SK-N-SH (cell line): ENCODE results near the gene GNG12. TPM values are rescaled to one million over a fixed set of nuclear protein-coding genes. Genes with fewer than 3 reads are reported as not detected.

Experiments
- CTCF ChIA-PET: fragments of 300-600, 350-600 bp; formaldehyde crosslinking; extraction: SDS; loops from one replicate; lab custom pipeline; 2021; lab: Yijun Ruan, JAX
- POLR2A ChIA-PET: fragments of 350-600 bp; sonication (Branson Sonifier 250); formaldehyde crosslinking; extraction: SDS; loops from one replicate; lab custom pipeline; 2020; ENCODE audit warnings: antibody characterized with exemption, inconsistent platforms; lab: Yijun Ruan, JAX
- DNase-seq: peaks from one replicate; pipeline ENCODE4 v3.0.0; 2012
- H2AFZ ChIP-seq: fragments of 200-600 bp; sonication (generic); 2 replicates; pipeline ENCODE4 v1.8.1; 2016; ENCODE audit warnings: antibody characterized with exemption, mild to moderate bottlenecking, low read depth
- H3F3A ChIP-seq: fragments of 200-600 bp; sonication (generic); replicated peaks from 2 replicates; pipeline ENCODE3; 2016; ENCODE audit warnings: antibody characterized with exemption, mild to moderate bottlenecking; ENCODE audit not compliant: insufficient read depth
- H3K27ac ChIP-seq, 2 experiments: fragments of 200-500 bp in 1 of 2; fragments of 200-600 bp in 1 of 2; sonication (Bioruptor generic) in 1 of 2; sonication (generic), shearing (Covaris generic) in 1 of 2; 2 replicates each; pipeline versions ENCODE4 v1.5.1 to v1.6.1; 2014 to 2016; ENCODE audit warnings: low read depth in 2 of 2, inconsistent platforms in 1 of 2, low read length in 1 of 2, mild to moderate bottlenecking in 1 of 2, mixed read lengths in 1 of 2
- H3K27me3 ChIP-seq: fragments of 200-600 bp; sonication (generic), shearing (Covaris generic); 2 replicates; pipeline ENCODE4 v1.6.1; 2016; ENCODE audit warnings: mixed run types; ENCODE audit not compliant: insufficient read depth
- H3K36me3 ChIP-seq, 2 experiments: fragments of 200-500 bp in 1 of 2; fragments of 200-600 bp in 1 of 2; sonication (Bioruptor generic) in 1 of 2; sonication (generic) in 1 of 2; replicated peaks in 1 of 2; 2 replicates each; pipeline versions ENCODE3 to v1.5.1; 2014 to 2016; ENCODE audit warnings: low read length in 1 of 2, mild to moderate bottlenecking in 1 of 2; ENCODE audit not compliant: insufficient read depth in 2 of 2, control insufficient read depth in 1 of 2
- H3K4me1 ChIP-seq, 2 experiments: fragments of 200-500 bp in 1 of 2; fragments of 200-600 bp in 1 of 2; sonication (Bioruptor generic) in 1 of 2; sonication (generic), shearing (Covaris generic) in 1 of 2; 2 replicates each; pipeline versions ENCODE4 v1.5.1 to v1.6.1; 2014 to 2016; ENCODE audit warnings: low read depth in 1 of 2, low read length in 1 of 2, mixed run types in 1 of 2; ENCODE audit not compliant: insufficient read depth in 2 of 2, control insufficient read depth in 1 of 2
- H3K4me2 ChIP-seq: fragments of 200-600 bp; sonication (generic), shearing (Covaris generic); 2 replicates; pipeline ENCODE4 v1.6.1; 2017; ENCODE audit warnings: mixed run types
- H3K4me3 ChIP-seq, 2 experiments: fragments of 200-500 bp in 1 of 2; fragments of 200-600 bp in 1 of 2; sonication (Bioruptor generic) in 1 of 2; sonication (generic), shearing (Covaris generic) in 1 of 2; 2 replicates each; pipeline versions ENCODE4 v1.5.1 to v1.8.1; 2014 to 2016; ENCODE audit warnings: low read depth in 2 of 2, inconsistent platforms in 1 of 2, low read length in 1 of 2, mild to moderate bottlenecking in 1 of 2, mixed read lengths in 1 of 2, moderate library complexity in 1 of 2
- H3K79me2 ChIP-seq: fragments of 200-600 bp; sonication (generic); 2 replicates; pipeline ENCODE4 v1.8.1; 2017; ENCODE audit warnings: mild to moderate bottlenecking; ENCODE audit not compliant: insufficient read depth
- H3K9ac ChIP-seq: fragments of 200-600 bp; sonication (generic); 2 replicates; pipeline ENCODE4 v1.6.1; 2017; ENCODE audit warnings: mixed run types
- H3K9me2 ChIP-seq: fragments of 200-600 bp; sonication (generic); 2 replicates; pipeline ENCODE4 v1.6.1; 2017; ENCODE audit warnings: mixed run types
- H3K9me3 ChIP-seq: fragments of 200-600 bp; sonication (generic); 2 replicates; pipeline ENCODE4 v1.6.1; 2017; ENCODE audit warnings: mixed run types, mild to moderate bottlenecking, moderate library complexity
- H4K20me1 ChIP-seq: fragments of 200-600 bp; sonication (generic); 2 replicates; pipeline ENCODE4 v1.6.1; 2017; ENCODE audit warnings: mild to moderate bottlenecking, mixed run types; ENCODE audit not compliant: insufficient read depth
- EP300 ChIP-seq, 2 experiments: IDR thresholded peaks; 2 replicates each; pipeline versions ENCODE4 v1.4.0 to v1.6.1; 2012; ENCODE audit warnings: borderline replicate concordance in 1 of 2, low read depth in 1 of 2, low read length in 1 of 2
- EZH2phosphoT487 ChIP-seq: fragments of 200-600 bp; sonication (generic); IDR thresholded peaks from 2 replicates; pipeline ENCODE4 v1.6.1; 2017; ENCODE audit warnings: low read depth, mixed run types, mild to moderate bottlenecking, antibody characterized with exemption, moderate library complexity, borderline replicate concordance
- FOSL2 ChIP-seq: IDR thresholded peaks from 2 replicates; pipeline ENCODE4 v1.4.0; 2012; ENCODE audit warnings: low read depth, mild to moderate bottlenecking, moderate library complexity, borderline replicate concordance
- FOXJ3 ChIP-seq: sonication (generic); formaldehyde crosslinking; IDR thresholded peaks from 2 replicates; pipeline ENCODE4 v1.5.1; 2020; ENCODE audit warnings: mild to moderate bottlenecking, missing genetic modification reagents
- FOXM1 ChIP-seq: IDR thresholded peaks from 2 replicates; pipeline ENCODE4 v1.4.0; 2012; ENCODE audit warnings: low read depth, mild to moderate bottlenecking
- JUND ChIP-seq: IDR thresholded peaks from 2 replicates; pipeline ENCODE4 v1.4.0; 2012
- MEF2A ChIP-seq: IDR thresholded peaks from 2 replicates; pipeline ENCODE4 v1.4.0; 2012; ENCODE audit warnings: low read depth, borderline replicate concordance
- MXI1 ChIP-seq: IDR thresholded peaks from 2 replicates; pipeline ENCODE4 v1.6.1; 2012; ENCODE audit warnings: mild to moderate bottlenecking, low read depth, low read length, improper control_type of control experiment
- NFIC ChIP-seq: IDR thresholded peaks from 2 replicates; pipeline ENCODE4 v1.4.0; 2012; ENCODE audit warnings: borderline replicate concordance
- NRF1 ChIP-seq: IDR thresholded peaks from 2 replicates; pipeline ENCODE4 v1.6.1; 2012; ENCODE audit warnings: low read depth, mild to moderate bottlenecking, low read length
- PBX3 ChIP-seq: IDR thresholded peaks from 2 replicates; pipeline ENCODE4; 2012
- RAD21 ChIP-seq: IDR thresholded peaks from 2 replicates; pipeline ENCODE4 v1.6.1; 2012; ENCODE audit warnings: mild to moderate bottlenecking, low read length
- RCOR1 ChIP-seq: fragments of 150-350 bp; IDR thresholded peaks from 2 replicates; pipeline ENCODE4 v1.6.1; 2017; ENCODE audit warnings: antibody characterized with exemption, low read length
- TCF12 ChIP-seq: IDR thresholded peaks from 2 replicates; pipeline ENCODE4 v1.4.0; 2012
- USF1 ChIP-seq: IDR thresholded peaks from 2 replicates; pipeline ENCODE4 v1.4.0; 2012; ENCODE audit warnings: low read depth, borderline replicate concordance
- USF2 ChIP-seq: fragments of 150-350 bp; IDR thresholded peaks from 2 replicates; pipeline ENCODE4 v1.6.1; 2017; ENCODE audit warnings: antibody characterized with exemption, low read length, low read depth, borderline replicate concordance
- ZBTB33 ChIP-seq: IDR thresholded peaks from 2 replicates; pipeline ENCODE4 v1.4.0; 2012; ENCODE audit warnings: low read depth, borderline replicate concordance
- WGBS: methylation state at CpG from one replicate; pipeline ENCODE4 v1.1.6; 2017; ENCODE audit warnings: low lambda C conversion rate; 5-methylcytosine and 5-hydroxymethylcytosine counted together
- polyA plus RNA-seq, 3 experiments: library from polyadenylated mRNA; depleted of rRNA; stranded (reverse); fragments of >200 nt; gene quantifications; 2 replicates each; pipeline ENCODE4 v1.2.3, GENCODE V29; 2012

The GNG12 gene
- polyA plus RNA-seq, 1 of the 3 experiments (the other 2 are of a cell fraction), result 41.2 TPM

- Histone ChIP-seq H3K9ac (no peak overlapping the region), H4K20me1 (peaks cover 5% of the 10 kb centered on the region), H3K9me2 (no peaks in the 10 kb centered on the region), H3K36me3 (peaks cover under 1 to 7% of the 10 kb centered on the region in 2 experiments), H3F3A (peaks cover 7% of the 10 kb centered on the region), H3K4me2 (0 out of 2 replicates have a peak overlapping the region, but pooled peaks have one; percentile 88), H3K4me1 (peaks cover 7 to 37% of the 10 kb centered on the region in 2 experiments; a peak in 3 of 4 replicates), H2AFZ (no peak overlapping the region), H3K27ac (no peak overlapping the region), H3K79me2 (peaks cover 47% of the 10 kb centered on the region), H3K4me3 (no peak overlapping the region), H3K9me3 (no peaks in the 10 kb centered on the region), H3K27me3 (no peaks in the 10 kb centered on the region)
- CTCF ChIA-PET, result interaction anchor here (1.0 to 5.7 kb wide), 5 partner anchors 14 to 299 kb away, joined by 3 to 26 read pairs (median 4); no protein-coding TSS in a partner anchor
- no peak for DNase-seq
- WGBS, result 100% methylated on average over 4 of the region's 4 CpGs
- POLR2A ChIA-PET, result no interaction called here
- TF ChIP-seq ZBTB33, result no peak
- TF ChIP-seq NFIC, result no peak
- TF ChIP-seq TCF12, result no peak
- TF ChIP-seq PBX3, result no peak
- TF ChIP-seq MXI1, result no peak
- TF ChIP-seq RCOR1, result no peak
- TF ChIP-seq USF2, result no peak
- no peak for TF ChIP-seq RAD21
- TF ChIP-seq FOXJ3, result no peak
- TF ChIP-seq MEF2A, result no peak
These were observed 1.1 kb upstream of the GNG12 start for GRCh38 chr1:67834246-67834877.

- Histone ChIP-seq H3K4me3 (peak overlapping the region; percentile 77 to 91), H3K27ac (peak overlapping the region in 1 of 2 experiments; percentile 84; a peak in 2 of 4 replicates), H3K9me3 (no peaks in the 10 kb centered on the region), H2AFZ (peak overlapping the region; percentile 78), H4K20me1 (peaks cover 10% of the 10 kb centered on the region), H3K9me2 (no peaks in the 10 kb centered on the region), H3K27me3 (no peaks in the 10 kb centered on the region), H3K4me2 (peak overlapping the region; percentile 88), H3K9ac (peak overlapping the region; percentile 89), H3K36me3 (peaks cover 7 to 15% of the 10 kb centered on the region in 2 experiments), H3F3A (peaks cover 8% of the 10 kb centered on the region), H3K79me2 (peaks cover 54% of the 10 kb centered on the region), H3K4me1 (peaks cover 5 to 29% of the 10 kb centered on the region in 2 experiments; a peak in 3 of 4 replicates)
- ChIA-PET POLR2A (no interaction called here), CTCF (interaction anchor here (1.7 to 5.7 kb wide), 3 partner anchors 17 to 298 kb away, joined by 7 to 26 read pairs (median 13); no protein-coding TSS in a partner anchor)
- WGBS, result 71% methylated on average over 21 of the region's 21 CpGs
- DNase-seq, result no peak
- TF ChIP-seq USF2 (no peak), ZBTB33 (no peak), USF1 (no peak), EZH2phosphoT487 (no peak), FOSL2 (no peak), NRF1 (no peak), MEF2A (no peak), EP300 (IDR thresholded peaks at IDR 0.05; ENCODE audit: borderline replicate concordance in 1 of 2, low read depth in 1 of 2, low read length in 1 of 2) (no peak), JUND (no peak), FOXM1 (no peak), PBX3 (no peak), TCF12 (no peak)
These were observed 304 bp upstream of the GNG12 start for GRCh38 chr1:67833602-67833940.
